GM21515 (cell line): ENCODE measurements around the gene TTC21B.
"Not testable (repeated sequence)": the region's sequence is repeated elsewhere in the genome, so short reads cannot be mapped to it uniquely, and the experiment has no call there.

Source experiments
- ATAC-seq: cut with Tn5 transposase; IDR thresholded peaks from one replicate; pipeline ENCODE4 v1.9.1; 2021; ENCODE audit not compliant: unreplicated experiment

The TTC21B gene

GRCh38 chr2:165953655-165954606 is at the start of gene TTC21B:
TTC21B (minus strand) TSS chr2:165953776; CDS start chr2:165953705, 71 bp downstream.
- peak; percentile 97 for ATAC-seq

GRCh38 chr2:166000401-166000800 is 46.8 kb upstream of the TTC21B start:
- no peak for ATAC-seq

GRCh38 chr2:165990846-165991245 is 37.3 kb upstream of the TTC21B start:
- ATAC-seq, result no peak

GRCh38 chr2:165989851-165990250 is 36.3 kb upstream of the TTC21B start:
- ATAC-seq, result no peak

- no peak for ATAC-seq
Measured at GRCh38 chr2:165985120-165985519, 31.5 kb upstream of the TTC21B start.

GRCh38 chr2:165972161-165972560 is 18.6 kb upstream of the TTC21B start:
- not testable (repeated sequence) for ATAC-seq

- no peak for ATAC-seq
Measured at GRCh38 chr2:165970663-165971062, 17.1 kb upstream of the TTC21B start.

- no peak for ATAC-seq
Measured at GRCh38 chr2:165969227-165969626, 15.7 kb upstream of the TTC21B start.

GRCh38 chr2:165967746-165968145 is 14.2 kb upstream of the TTC21B start:
- no peak for ATAC-seq

GRCh38 chr2:165961818-165962217 is 8.2 kb upstream of the TTC21B start:
- no peak for ATAC-seq

GRCh38 chr2:165959371-165959770 is 5.8 kb upstream of the TTC21B start:
- no peak for ATAC-seq

GRCh38 chr2:165958313-165958960 is 4.9 kb upstream of the TTC21B start:
- ATAC-seq, result no peak

- ATAC-seq, result no peak
Measured at GRCh38 chr2:165957030-165957675, 3.6 kb upstream of the TTC21B start.

GRCh38 chr2:165953306-165953654 is 296 bp downstream of the TTC21B start:
- ATAC-seq, result peak; percentile 41

GRCh38 chr2:165952741-165953211 is 800 bp downstream of the TTC21B start:
- no peak for ATAC-seq

- ATAC-seq, result no peak
Measured at GRCh38 chr2:165952085-165952484, 1.5 kb downstream of the TTC21B start.

GRCh38 chr2:165950438-165950837 is 3.1 kb downstream of the TTC21B start:
- no peak for ATAC-seq

- no peak for ATAC-seq
Measured at GRCh38 chr2:165941827-165942226, 11.7 kb downstream of the TTC21B start.

GRCh38 chr2:165938237-165938636 is 15.3 kb downstream of the TTC21B start:
- no peak for ATAC-seq

- ATAC-seq, result no peak
Measured at GRCh38 chr2:165933211-165933910, 20.2 kb downstream of the TTC21B start.

- no peak for ATAC-seq
Measured at GRCh38 chr2:165927774-165928173, 25.8 kb downstream of the TTC21B start.
